HG03342 (cell line): ENCODE measurements around the gene ZBTB18.
"Not testable (repeated sequence)": the region's sequence is repeated elsewhere in the genome, so short reads cannot be mapped to it uniquely, and the experiment has no call there.

Experiments
- ATAC-seq: cut with Tn5 transposase; IDR thresholded peaks from one replicate; pipeline ENCODE4 v1.9.1; 2021; ENCODE audit warnings: mild to moderate bottlenecking, moderate library complexity; ENCODE audit not compliant: unreplicated experiment

The ZBTB18 gene

GRCh38 chr1:244041466-244042120 lies 9.5 kb upstream of the ZBTB18 start:
- ATAC-seq, result no peak

GRCh38 chr1:244042293-244042692 lies 8.8 kb upstream of the ZBTB18 start:
- no peak for ATAC-seq

GRCh38 chr1:244044423-244044822 lies 6.7 kb upstream of the ZBTB18 start:
- ATAC-seq, result no peak

- ATAC-seq, result not testable (repeated sequence)
Observed at GRCh38 chr1:244046254-244046653, 4.8 kb upstream of the ZBTB18 start.

- no peak for ATAC-seq
Observed at GRCh38 chr1:244046907-244047611, 4.0 kb upstream of the ZBTB18 start.

GRCh38 chr1:244047621-244048255 lies 3.3 kb upstream of the ZBTB18 start:
- peak; percentile 61 for ATAC-seq

- ATAC-seq, result peak; percentile 75
Observed at GRCh38 chr1:244048256-244049161, 2.6 kb upstream of the ZBTB18 start.

- ATAC-seq, result no peak
Observed at GRCh38 chr1:244049162-244050013, 1.7 kb upstream of the ZBTB18 start.

GRCh38 chr1:244050014-244050834 lies 859 bp upstream of the ZBTB18 start:
- ATAC-seq, result no peak

GRCh38 chr1:244052016-244052727 lies 1.1 kb downstream of the ZBTB18 start:
- no peak for ATAC-seq

GRCh38 chr1:244052728-244053312 lies 1.7 kb downstream of the ZBTB18 start:
- ATAC-seq, result no peak

- no peak for ATAC-seq
Observed at GRCh38 chr1:244053831-244054230, 2.7 kb downstream of the ZBTB18 start.

- no peak for ATAC-seq
Observed at GRCh38 chr1:244054247-244054923, 3.3 kb downstream of the ZBTB18 start.

GRCh38 chr1:244054924-244055263 lies 3.8 kb downstream of the ZBTB18 start:
- ATAC-seq, result no peak

- ATAC-seq, result no peak
Observed at GRCh38 chr1:244056577-244056976, 5.5 kb downstream of the ZBTB18 start.

GRCh38 chr1:244057474-244058385 lies 6.6 kb downstream of the ZBTB18 start:
- ATAC-seq, result no peak

- ATAC-seq, result no peak
Observed at GRCh38 chr1:244060117-244060516, 9.0 kb downstream of the ZBTB18 start.
